IMR-90 (cell line): ENCODE data around the gene E2F4. TPM values are rescaled to one million over a fixed set of nuclear protein-coding genes. Genes with fewer than 3 reads are reported as not detected.

Source experiments
- ATAC-seq: fragments of 200-7000 bp; cut with Tn5 transposase; 2 replicates; pipeline ENCODE4 v1.9.1; 2020; ENCODE audit warnings: low read depth, mild to moderate bottlenecking, moderate library complexity
- BruUV-seq: library from RNA; stranded (reverse); fragments of 400-500 nt; replicated peaks from 2 replicates; lab custom pipeline; 2021; lab: Mats Ljungman, UMichigan
- CTCF ChIA-PET: fragments of 300-600 bp; formaldehyde crosslinking; extraction: SDS; loops from one replicate; lab custom pipeline; 2021; ENCODE audit warnings: antibody characterized with exemption; lab: Yijun Ruan, JAX
- POLR2A ChIA-PET: fragments of 300-600 bp; sonication (Branson Sonifier 250); formaldehyde crosslinking; loops from one replicate; lab custom pipeline; 2022; ENCODE audit warnings: antibody characterized with exemption; ENCODE audit not compliant: unreplicated experiment; lab: Charles Lee
- DNase-seq: peaks from one replicate; pipeline ENCODE4 v3.0.0; 2013
- H2AFZ ChIP-seq: replicated peaks from 2 replicates; pipeline ENCODE3; 2013; ENCODE audit warnings: low read length, mild to moderate bottlenecking; ENCODE audit not compliant: poor library complexity
- H2AK5ac ChIP-seq: 2 replicates; pipeline ENCODE4 v1.6.1; 2013; ENCODE audit warnings: low read depth, low read length, inconsistent platforms
- H2AK9ac ChIP-seq: replicated peaks from 2 replicates; pipeline ENCODE3; 2013; ENCODE audit warnings: mild to moderate bottlenecking, low read depth, low read length, moderate library complexity; ENCODE audit not compliant: poor library complexity
- H2BK120ac ChIP-seq: 2 replicates; pipeline ENCODE4 v1.6.1; 2013; ENCODE audit warnings: low read depth, low read length, inconsistent platforms
- H2BK15ac ChIP-seq: 3 replicates; pipeline ENCODE4 v1.6.1; 2013; ENCODE audit warnings: low read depth, low read length, inconsistent platforms
- H2BK20ac ChIP-seq: 2 replicates; pipeline ENCODE4 v1.6.1; 2013; ENCODE audit warnings: low read depth, mild to moderate bottlenecking, inconsistent platforms, low read length, moderate library complexity
- H2BK5ac ChIP-seq: 2 replicates; pipeline ENCODE4 v1.6.1; 2013; ENCODE audit warnings: mild to moderate bottlenecking, low read depth, low read length, inconsistent platforms; ENCODE audit not compliant: poor library complexity, severe bottlenecking
- H3K14ac ChIP-seq: replicated peaks from 2 replicates; pipeline ENCODE4 v1.6.1; 2013; ENCODE audit warnings: low read depth, low read length, inconsistent platforms
- H3K18ac ChIP-seq: 2 replicates; pipeline ENCODE4 v1.6.1; 2013; ENCODE audit warnings: low read depth, low read length, control low read depth
- H3K23ac ChIP-seq: 2 replicates; pipeline ENCODE4 v1.6.1; 2013; ENCODE audit warnings: low read depth, low read length, inconsistent platforms
- H3K27ac ChIP-seq: 2 replicates; pipeline ENCODE4 v1.5.1; 2013; ENCODE audit warnings: mild to moderate bottlenecking, control low read depth, low read length; ENCODE audit not compliant: insufficient read depth
- H3K27me3 ChIP-seq: 2 replicates; pipeline ENCODE4 v1.6.1; 2013; ENCODE audit warnings: low read length; ENCODE audit not compliant: control insufficient read depth, insufficient read depth
- H3K36me3 ChIP-seq: 2 replicates; pipeline ENCODE4 v1.6.1; 2013; ENCODE audit warnings: low read length, mixed read lengths; ENCODE audit not compliant: control insufficient read depth, insufficient read depth
- H3K4ac ChIP-seq: 2 replicates; pipeline ENCODE4 v1.6.1; 2013; ENCODE audit warnings: low read depth, low read length, inconsistent platforms
- H3K4me1 ChIP-seq: 2 replicates; pipeline ENCODE4 v1.6.1; 2013; ENCODE audit warnings: low read length, mixed read lengths; ENCODE audit not compliant: control insufficient read depth, insufficient read depth
- H3K4me2 ChIP-seq: 2 replicates; pipeline ENCODE4 v1.6.1; 2013; ENCODE audit warnings: low read depth, mild to moderate bottlenecking, control low read depth, low read length, moderate library complexity
- H3K4me3 ChIP-seq: 2 replicates; pipeline ENCODE4 v1.5.1; 2013; ENCODE audit warnings: low read depth, mild to moderate bottlenecking, control low read depth, low read length, moderate library complexity; ENCODE audit not compliant: insufficient read depth
- H3K56ac ChIP-seq: 2 replicates; pipeline ENCODE4 v1.6.1; 2013; ENCODE audit warnings: low read length, inconsistent platforms; ENCODE audit not compliant: insufficient read depth; ENCODE audit errors: extremely low read depth
- H3K79me1 ChIP-seq, 2 experiments: 2 replicates each; pipeline ENCODE4 v1.6.1; 2013; ENCODE audit warnings: low read length in 2 of 2, inconsistent platforms in 1 of 2, low read depth in 1 of 2
- H3K9ac ChIP-seq: 2 replicates; pipeline ENCODE4 v1.6.1; 2013; ENCODE audit warnings: low read depth, low read length, control low read depth
- H3K9me1 ChIP-seq: 2 replicates; pipeline ENCODE4 v1.6.1; 2013; ENCODE audit warnings: low read length, inconsistent platforms; ENCODE audit not compliant: insufficient read depth
- H3K9me3 ChIP-seq: 2 replicates; pipeline ENCODE4 v1.6.1; 2013; ENCODE audit warnings: low read length; ENCODE audit not compliant: control insufficient read depth, insufficient read depth
- H4K20me1 ChIP-seq: 2 replicates; pipeline ENCODE4 v1.6.1; 2013; ENCODE audit warnings: low read length, inconsistent platforms; ENCODE audit not compliant: insufficient read depth
- H4K5ac ChIP-seq: 2 replicates; pipeline ENCODE4 v1.6.1; 2013; ENCODE audit warnings: mild to moderate bottlenecking, low read depth, low read length, control low read depth
- H4K8ac ChIP-seq, 2 experiments: 2 replicates each; pipeline ENCODE4 v1.6.1; 2013; ENCODE audit warnings: low read depth in 2 of 2, low read length in 2 of 2, control low read depth in 1 of 2, inconsistent platforms in 1 of 2
- H4K91ac ChIP-seq: 2 replicates; pipeline ENCODE4 v1.6.1; 2013; ENCODE audit warnings: low read depth, low read length, inconsistent platforms; ENCODE audit not compliant: insufficient read depth
- CHD1 ChIP-seq: IDR thresholded peaks from 2 replicates; pipeline ENCODE4 v1.6.1; 2012; ENCODE audit warnings: low read depth, low read length, improper control_type of control experiment
- POLR2A ChIP-seq: IDR thresholded peaks from 2 replicates; pipeline ENCODE4 v1.6.1; 2012; ENCODE audit warnings: mild to moderate bottlenecking, low read depth, low read length
- RFX5 ChIP-seq: IDR thresholded peaks from 2 replicates; pipeline ENCODE4 v1.8.0; 2012; ENCODE audit warnings: low read depth, mild to moderate bottlenecking, low read length, moderate library complexity
- SMC3 ChIP-seq: fragments of 150-350 bp; IDR thresholded peaks from 2 replicates; pipeline ENCODE4 v1.6.1; 2016; ENCODE audit warnings: low read depth, mild to moderate bottlenecking, antibody characterized with exemption, low read length, moderate library complexity
- WGBS, 2 experiments: methylation state at CpG; one replicate each; pipeline versions ENCODE4 v1.1.5 to v1.1.7; 2013; ENCODE audit warnings: missing lambda C conversion rate in 2 of 2; ENCODE audit not compliant: insufficient read length in 1 of 2; ENCODE audit errors: extremely low coverage in 2 of 2; 5-methylcytosine and 5-hydroxymethylcytosine counted together
- dilution Hi-C: fragments of 300-500 bp; cut with HindIII; formaldehyde crosslinking; loops from one replicate; pipeline ENCODE4 v1.14.3; 2018; ENCODE audit warnings: low sequenced_read_pairs; ENCODE audit not compliant: unreplicated experiment
- in situ Hi-C: fragments of 300-500 bp; cut with MboI; formaldehyde crosslinking; loops from 3 replicates; pipeline ENCODE4 v1.14.3; 2019; ENCODE audit warnings: low sequenced_read_pairs, inconsistent platforms, mixed read lengths
- intact Hi-C: fragments of 100-400 bp; cut with micrococcal nuclease; formaldehyde crosslinking; loops from 2 replicates; pipeline ENCODE4 v1.10.0; 2022
- polyA plus RNA-seq, 3 experiments: library from polyadenylated mRNA; depleted of rRNA; stranded (reverse); fragments of >200 nt; gene quantifications; 2 replicates each; pipeline ENCODE4 v1.2.3, GENCODE V29; 2012; ENCODE audit warnings: low replicate concordance in 1 of 3
- total RNA-seq: library from RNA; depleted of rRNA; stranded (reverse); fragments of >200 nt; gene quantifications from 2 replicates; pipeline ENCODE4 v1.2.3, GENCODE V29; 2012
- TF ChIP-seq, protein P1 (sequence below): fragments of 150-350 bp; IDR thresholded peaks from 2 replicates; pipeline ENCODE4 v1.6.1; 2017; ENCODE audit warnings: mild to moderate bottlenecking, antibody characterized with exemption, low read length, low read depth
- TF ChIP-seq, protein P2 (sequence below): conservative IDR thresholded peaks from 2 replicates; pipeline ENCODE4 v1.5.1; 2012; ENCODE audit warnings: mild to moderate bottlenecking, low read depth, low read length, improper control_type of control experiment

Gene E2F4
- total and polyA plus RNA-seq, 2 of the 4 experiments (the other 2 are of a cell fraction): 63.4 to 103 TPM

DNA sequence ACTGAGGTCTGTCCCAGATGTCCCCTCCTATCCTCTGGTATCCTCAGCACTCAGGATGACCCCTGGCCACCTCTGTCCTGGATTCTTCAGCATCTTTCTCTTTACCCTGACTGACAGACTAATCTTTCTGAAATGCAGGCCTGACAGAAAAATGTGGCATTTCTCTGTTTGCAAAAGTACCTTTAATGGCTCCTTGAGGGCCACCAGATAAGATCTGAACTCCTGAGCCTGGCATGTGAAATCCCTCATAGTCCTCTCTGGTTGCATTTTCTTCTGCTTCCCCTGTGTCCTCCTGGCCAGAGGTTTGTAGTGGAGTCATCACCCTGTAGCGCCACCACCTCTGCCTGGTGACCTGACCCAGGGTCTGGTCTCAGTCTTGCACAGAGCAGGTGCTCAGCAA is 4.9 kb downstream of the E2F4 start:
- no peak overlapping the region for H2BK20ac ChIP-seq
- peaks cover 34% of the 10 kb centered on the region for H4K20me1 ChIP-seq
- BruUV-seq: no TSS peak
- no peak overlapping the region for H4K5ac ChIP-seq
- WGBS, 2 experiments: no CpG with 5 or more reads among the region's 1 CpG
- H2AK5ac ChIP-seq: no peak overlapping the region
- DNase-seq (no peak), ATAC-seq (no peak)
- H3K18ac ChIP-seq: no peak overlapping the region
- no peak overlapping the region for H3K4me2 ChIP-seq
- H2AFZ ChIP-seq: peak overlapping the region; percentile 43
- no peak overlapping the region for H3K14ac ChIP-seq
- no peak overlapping the region for H3K23ac ChIP-seq
- peaks cover 25 to 48% of the 10 kb centered on the region in 2 experiments for H3K79me1 ChIP-seq
- no peak overlapping the region for H3K9ac ChIP-seq
- H3K9me1 ChIP-seq: peaks cover 9% of the 10 kb centered on the region
- H3K4ac ChIP-seq: no peak overlapping the region
- no peak overlapping the region for H3K27ac ChIP-seq
- H2BK15ac ChIP-seq: no peak overlapping the region
- H3K36me3 ChIP-seq: peaks cover 62% of the 10 kb centered on the region
- no peak overlapping the region for H2BK5ac ChIP-seq
- H4K8ac ChIP-seq: no peak overlapping the region
- intact Hi-C loops: no loop called here
- dilution Hi-C loops: no loop called here
- peaks cover 8% of the 10 kb centered on the region for H3K4me1 ChIP-seq
- no peak overlapping the region for H3K4me3 ChIP-seq
- TF ChIP-seq POLR2A: no peak
- TF ChIP-seq, protein P1, sequence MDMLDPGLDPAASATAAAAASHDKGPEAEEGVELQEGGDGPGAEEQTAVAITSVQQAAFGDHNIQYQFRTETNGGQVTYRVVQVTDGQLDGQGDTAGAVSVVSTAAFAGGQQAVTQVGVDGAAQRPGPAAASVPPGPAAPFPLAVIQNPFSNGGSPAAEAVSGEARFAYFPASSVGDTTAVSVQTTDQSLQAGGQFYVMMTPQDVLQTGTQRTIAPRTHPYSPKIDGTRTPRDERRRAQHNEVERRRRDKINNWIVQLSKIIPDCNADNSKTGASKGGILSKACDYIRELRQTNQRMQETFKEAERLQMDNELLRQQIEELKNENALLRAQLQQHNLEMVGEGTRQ: no peak
- no peak for TF ChIP-seq CHD1
- no peak for TF ChIP-seq RFX5
- TF ChIP-seq, protein P2, sequence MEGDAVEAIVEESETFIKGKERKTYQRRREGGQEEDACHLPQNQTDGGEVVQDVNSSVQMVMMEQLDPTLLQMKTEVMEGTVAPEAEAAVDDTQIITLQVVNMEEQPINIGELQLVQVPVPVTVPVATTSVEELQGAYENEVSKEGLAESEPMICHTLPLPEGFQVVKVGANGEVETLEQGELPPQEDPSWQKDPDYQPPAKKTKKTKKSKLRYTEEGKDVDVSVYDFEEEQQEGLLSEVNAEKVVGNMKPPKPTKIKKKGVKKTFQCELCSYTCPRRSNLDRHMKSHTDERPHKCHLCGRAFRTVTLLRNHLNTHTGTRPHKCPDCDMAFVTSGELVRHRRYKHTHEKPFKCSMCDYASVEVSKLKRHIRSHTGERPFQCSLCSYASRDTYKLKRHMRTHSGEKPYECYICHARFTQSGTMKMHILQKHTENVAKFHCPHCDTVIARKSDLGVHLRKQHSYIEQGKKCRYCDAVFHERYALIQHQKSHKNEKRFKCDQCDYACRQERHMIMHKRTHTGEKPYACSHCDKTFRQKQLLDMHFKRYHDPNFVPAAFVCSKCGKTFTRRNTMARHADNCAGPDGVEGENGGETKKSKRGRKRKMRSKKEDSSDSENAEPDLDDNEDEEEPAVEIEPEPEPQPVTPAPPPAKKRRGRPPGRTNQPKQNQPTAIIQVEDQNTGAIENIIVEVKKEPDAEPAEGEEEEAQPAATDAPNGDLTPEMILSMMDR: no peak
- TF ChIP-seq SMC3: no peak
- ChIA-PET CTCF (no interaction called here), POLR2A (no interaction called here)
- H3K9me3 ChIP-seq: no peaks in the 10 kb centered on the region
- H3K27me3 ChIP-seq: no peaks in the 10 kb centered on the region
- H4K91ac ChIP-seq: no peak overlapping the region
- in situ Hi-C loops: no loop called here
- H2AK9ac ChIP-seq: peak overlapping the region; percentile 50
- no peak overlapping the region for H2BK120ac ChIP-seq
- H3K56ac ChIP-seq: no peak overlapping the region
